HG03139 (cell line): Measurements from ENCODE around the gene PRSS3.
"Not testable (repeated sequence)": the region's sequence is repeated elsewhere in the genome, so short reads cannot be mapped to it uniquely, and the experiment has no call there.

ENCODE experiments used
- ATAC-seq: cut with Tn5 transposase; IDR thresholded peaks from one replicate; pipeline ENCODE4 v1.9.1; 2021; ENCODE audit not compliant: unreplicated experiment

The PRSS3 gene

DNA sequence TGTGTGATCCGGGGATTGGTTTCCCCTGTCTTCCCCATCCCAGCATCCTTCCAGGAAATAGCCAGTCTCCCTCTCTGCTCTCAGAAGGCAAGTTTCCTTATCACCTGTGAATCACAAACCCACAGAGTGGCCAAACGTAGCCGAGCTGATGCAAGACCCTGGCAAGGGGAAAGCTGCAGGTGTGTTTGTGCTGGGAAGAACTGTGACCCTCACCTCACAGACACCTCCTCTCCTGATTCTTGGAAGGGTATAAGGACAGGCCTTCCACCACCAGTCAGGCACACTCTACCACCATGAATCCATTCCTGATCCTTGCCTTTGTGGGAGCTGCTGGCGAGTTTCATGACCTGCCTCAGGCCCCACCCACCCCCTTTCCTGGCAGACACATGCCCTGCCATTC, at the start of gene PRSS3:
PRSS3 (plus strand) TSS at position 281 of the 400 bp plus-strand sequence; CDS start at position 294, 13 bp downstream.
- ATAC-seq, result no peak

DNA sequence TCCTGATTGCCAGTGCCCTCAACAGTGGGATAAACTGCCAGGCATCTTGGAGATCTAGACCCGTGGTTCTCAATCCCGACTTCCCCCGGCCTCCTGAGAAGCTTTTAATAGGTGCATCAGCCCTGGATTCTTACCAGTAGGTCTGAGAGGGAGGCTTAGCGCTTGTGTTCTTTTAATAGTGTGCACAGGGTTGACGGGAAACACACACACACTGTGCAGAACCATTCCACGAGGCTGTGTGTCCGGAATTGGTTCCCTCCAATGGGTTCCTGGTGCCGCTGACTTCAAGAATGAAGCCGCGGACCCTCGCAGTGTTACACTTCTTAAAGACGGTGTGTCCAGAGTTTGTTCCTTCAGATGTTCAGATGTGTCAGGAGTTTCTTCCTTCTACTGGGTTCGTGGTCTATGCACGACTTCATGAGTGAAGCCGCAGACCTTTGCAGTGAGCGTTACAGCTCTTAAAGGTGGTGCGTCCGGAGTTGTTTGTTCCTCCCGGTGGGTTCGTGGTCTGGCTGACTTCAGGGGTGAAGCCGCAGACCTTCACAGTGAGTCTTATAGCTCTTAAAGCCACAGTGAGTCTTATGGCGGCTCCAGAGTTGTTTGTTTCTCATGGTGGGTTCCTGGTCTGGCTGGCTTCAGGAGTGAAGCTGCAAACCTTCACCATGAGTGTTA, 46.6 kb upstream of the PRSS3 start:
- ATAC-seq, result no peak

DNA sequence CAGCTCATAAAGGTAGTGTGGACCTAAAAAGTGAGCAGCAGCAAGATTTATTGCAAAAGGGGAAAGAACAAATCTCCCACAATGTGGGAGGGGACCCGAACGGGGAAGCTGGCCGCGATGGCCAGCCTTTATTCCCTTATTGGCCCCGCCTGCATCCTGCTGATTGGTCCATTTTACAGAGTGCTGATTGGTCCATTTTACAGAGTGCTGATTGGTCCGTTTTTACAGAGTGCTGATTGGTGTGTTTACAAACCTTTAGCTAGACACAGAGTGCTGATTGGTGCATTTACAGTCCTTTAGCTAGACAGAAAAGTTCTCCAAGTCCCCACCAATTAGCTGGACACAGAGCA, 46.1 kb upstream of the PRSS3 start:
- ATAC-seq, result not testable (repeated sequence)

DNA sequence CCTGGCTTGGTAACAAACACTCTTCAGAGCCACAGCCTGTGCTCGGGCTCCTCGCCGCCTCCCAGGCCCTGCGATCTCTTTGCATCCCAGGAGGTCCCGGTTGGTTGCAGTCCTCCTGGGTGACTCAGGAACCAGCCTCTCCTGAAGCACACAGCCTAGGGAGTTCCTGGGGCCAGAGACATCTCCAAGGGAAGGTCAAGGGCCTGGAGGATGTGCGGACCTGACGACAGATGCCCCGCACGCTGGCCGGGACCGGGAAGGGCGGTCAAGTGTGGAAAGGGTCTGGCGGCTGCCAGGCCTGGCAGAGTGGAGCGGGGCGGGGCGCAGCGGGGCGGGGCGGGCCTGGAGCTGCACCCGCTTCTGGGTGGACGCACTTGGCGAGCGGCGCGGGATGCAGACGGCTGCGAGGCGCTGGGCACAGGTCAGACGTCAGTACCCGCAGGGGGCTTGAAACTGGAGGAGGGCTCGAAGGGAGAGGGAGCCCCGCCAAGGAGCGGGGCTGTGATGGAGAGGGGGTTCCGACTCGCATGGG, 45.0 kb upstream of the PRSS3 start:
- ATAC-seq, result no peak

DNA sequence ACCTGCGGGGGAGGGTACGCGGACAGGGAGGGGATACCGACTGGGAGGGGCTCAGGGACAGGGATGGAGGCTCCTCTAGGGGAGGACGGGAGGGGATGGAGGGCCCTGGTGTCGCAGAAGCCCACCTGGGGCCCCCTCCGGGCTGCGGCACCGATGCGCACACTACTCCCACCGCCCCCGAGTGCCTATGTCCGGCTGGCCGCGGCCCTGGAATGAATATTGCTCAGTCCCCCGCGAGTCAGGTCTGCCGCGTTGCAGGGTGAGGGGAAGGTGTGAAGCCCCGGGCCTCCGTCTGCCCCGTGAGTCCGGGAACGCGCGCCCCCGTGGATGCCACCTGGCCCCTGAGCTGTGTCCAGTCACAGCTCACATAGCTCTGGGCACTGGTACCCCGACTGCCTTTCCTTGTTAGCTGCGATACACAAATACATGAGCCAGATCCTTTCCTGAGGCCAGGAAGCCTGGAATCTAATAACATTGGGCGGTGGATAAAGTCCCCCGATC, 44.5 kb upstream of the PRSS3 start:
- ATAC-seq, result no peak

DNA sequence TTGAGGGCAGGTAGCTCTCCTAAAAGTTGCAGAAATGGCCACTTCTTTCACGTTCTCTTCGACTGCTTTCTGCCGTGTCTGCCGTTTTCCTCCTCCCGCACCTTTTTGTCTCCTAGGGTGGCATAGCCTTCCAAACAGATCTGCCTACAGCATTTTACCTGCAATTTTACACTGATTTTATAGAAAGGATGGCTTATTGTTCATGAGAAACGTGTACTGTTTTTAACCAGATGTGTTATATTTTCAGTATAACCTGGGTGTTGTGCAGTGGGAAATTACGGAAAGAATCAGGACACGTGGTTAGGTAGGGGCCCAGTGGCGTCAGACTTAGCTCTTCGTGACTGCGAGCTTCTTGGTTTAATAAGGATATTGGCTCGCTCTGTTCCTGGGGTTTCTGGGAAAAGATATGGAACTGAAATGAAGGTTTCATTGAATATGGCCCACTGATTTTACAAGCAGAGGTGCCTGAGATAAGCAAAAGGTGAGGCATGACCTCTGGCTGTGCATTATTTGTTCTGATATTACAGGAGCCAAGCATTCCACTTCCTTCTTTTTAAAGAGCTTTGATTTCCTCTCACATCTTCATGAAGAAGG, 43.7 kb upstream of the PRSS3 start:
- no peak for ATAC-seq

GRCh38 chr9:33752130-33752637, 43.2 kb upstream of the PRSS3 start:
- no peak for ATAC-seq

DNA sequence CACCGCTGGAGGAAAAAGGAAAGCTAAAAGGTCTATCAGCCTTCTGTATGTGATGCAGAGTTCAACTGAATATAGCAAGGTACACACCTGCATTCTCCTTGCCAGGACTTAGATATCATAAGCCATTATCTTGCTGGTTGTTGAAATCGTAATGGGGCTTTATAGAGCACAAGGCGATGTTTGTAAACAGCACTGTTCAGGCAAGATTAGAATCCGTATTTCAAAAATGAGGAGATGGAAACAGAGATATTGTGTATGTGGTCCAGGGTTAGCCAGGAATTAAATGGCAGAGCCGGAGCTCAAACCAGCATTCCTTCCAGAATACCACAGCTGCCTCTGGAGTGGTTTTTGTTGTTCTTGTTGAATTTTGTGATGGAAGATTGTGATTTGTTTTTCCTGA, 42.6 kb upstream of the PRSS3 start:
- ATAC-seq, result not testable (repeated sequence)

- not testable (repeated sequence) for ATAC-seq
Observed at GRCh38 chr9:33759648-33760047, 35.7 kb upstream of the PRSS3 start.

- no peak for ATAC-seq
Observed at GRCh38 chr9:33762343-33762742, 33.0 kb upstream of the PRSS3 start.

GRCh38 chr9:33763709-33764108, 31.7 kb upstream of the PRSS3 start:
- not testable (repeated sequence) for ATAC-seq

DNA sequence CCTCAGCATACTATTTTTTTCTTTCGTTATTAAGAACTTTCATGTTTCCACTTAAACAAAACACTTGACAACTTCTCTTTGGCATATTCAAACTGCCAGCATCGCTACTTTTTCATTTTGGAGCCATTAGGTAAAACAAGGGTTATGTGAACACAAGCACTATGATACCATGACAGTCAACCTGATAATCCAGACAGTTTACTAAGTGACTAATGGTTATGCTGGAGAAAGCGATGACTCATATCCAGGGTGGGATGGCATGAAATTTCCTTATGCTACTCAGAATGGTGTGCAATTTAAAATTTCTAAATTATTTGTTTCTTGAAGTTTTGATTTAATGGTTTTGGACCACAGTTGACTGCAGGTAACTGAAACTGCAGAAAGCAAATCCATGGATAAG, 29.9 kb upstream of the PRSS3 start:
- no peak for ATAC-seq

GRCh38 chr9:33770156-33770880, 25.0 kb upstream of the PRSS3 start:
- ATAC-seq, result not testable (repeated sequence)

- ATAC-seq, result not testable (repeated sequence)
Observed at GRCh38 chr9:33773135-33773534, 22.2 kb upstream of the PRSS3 start.

DNA sequence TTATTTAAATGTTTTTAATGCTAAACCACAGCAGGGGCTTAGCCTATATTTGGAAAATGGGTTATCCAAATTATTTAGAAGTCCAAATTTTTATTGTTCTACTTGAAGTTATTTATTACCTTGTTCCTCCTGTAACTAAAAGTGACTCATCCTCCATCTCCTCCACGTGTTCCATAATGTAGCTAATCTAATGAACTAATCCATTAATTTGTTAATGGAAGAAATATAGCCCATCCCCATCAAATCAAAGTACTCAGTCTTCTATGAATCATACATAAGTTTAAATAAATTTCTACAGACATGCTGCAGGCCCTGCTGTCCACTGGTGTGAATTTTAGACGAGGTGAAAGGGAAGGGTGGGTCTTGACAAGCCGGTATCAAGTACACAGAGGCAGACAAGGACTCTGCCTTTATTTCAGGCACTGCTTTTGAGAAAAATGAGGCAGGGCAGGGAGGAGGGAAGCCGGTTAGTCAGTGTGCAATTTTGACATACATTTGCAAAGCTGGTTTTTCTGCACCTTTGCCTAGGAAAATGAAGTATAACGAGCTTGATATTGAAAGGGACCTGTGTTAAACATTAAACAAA, 21.2 kb upstream of the PRSS3 start:
- not testable (repeated sequence) for ATAC-seq

- ATAC-seq, result no peak
Observed at GRCh38 chr9:33776578-33776977, 18.8 kb upstream of the PRSS3 start.

- no peak for ATAC-seq
Observed at GRCh38 chr9:33778700-33779351, 16.5 kb upstream of the PRSS3 start.

GRCh38 chr9:33780276-33780675, 15.1 kb upstream of the PRSS3 start:
- no peak for ATAC-seq

DNA sequence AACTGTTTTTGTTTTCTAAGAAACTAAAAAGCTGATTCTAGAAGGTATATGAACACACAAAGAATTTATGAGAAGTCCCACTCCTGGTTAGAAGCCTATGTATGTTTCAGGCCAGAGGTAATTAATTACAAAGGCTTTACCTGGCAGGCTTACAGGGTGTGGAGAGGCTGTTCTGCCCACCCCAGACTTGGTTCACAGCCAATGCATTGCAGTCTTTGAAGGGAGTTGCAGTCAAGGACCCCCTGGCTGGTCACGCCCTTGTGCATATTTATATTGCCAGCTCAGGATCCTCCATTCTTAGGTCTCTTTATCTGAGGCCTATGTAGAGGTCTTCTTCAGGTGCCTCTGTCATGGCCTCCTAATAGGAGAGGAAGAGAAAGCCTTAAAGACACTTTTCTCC, 13.6 kb upstream of the PRSS3 start:
- ATAC-seq, result no peak

- ATAC-seq, result no peak
Observed at GRCh38 chr9:33782395-33783152, 12.8 kb upstream of the PRSS3 start.
